Kidney capillary endothelial cell (primary cell): ENCODE data around the gene SLC22A1.
A peak's percentile ranks its signal among the peaks of the same experiment; 100 is the strongest.
"Not testable (repeated sequence)": the region's sequence is repeated elsewhere in the genome, so short reads cannot be mapped to it uniquely, and the experiment has no call there.

Experiments used
- DNase-seq: peaks from one replicate; pipeline ENCODE4 v3.0.0-alpha.2; 2018; ENCODE audit warnings: low spot score

The SLC22A1 gene

DNA sequence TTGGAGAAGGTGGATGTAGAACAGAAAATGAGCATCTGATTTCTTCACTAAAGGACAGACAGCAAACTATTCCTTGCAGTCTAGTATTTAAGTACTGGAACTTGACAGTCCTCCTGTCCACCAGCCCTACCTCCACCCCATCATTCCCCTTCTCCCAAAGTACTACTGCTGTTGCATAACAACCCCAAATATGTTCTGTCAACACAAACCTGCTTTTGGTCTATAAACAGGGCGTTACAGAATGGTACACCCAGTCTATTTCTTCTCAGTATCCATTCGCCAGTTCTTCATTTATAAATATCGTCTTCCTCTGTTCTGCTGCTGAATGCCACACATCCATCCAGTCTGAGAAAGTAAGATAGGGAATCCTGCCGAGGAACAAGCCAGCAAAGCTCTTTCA, 27.7 kb upstream of the SLC22A1 start:
- DNase-seq = no peak

DNA sequence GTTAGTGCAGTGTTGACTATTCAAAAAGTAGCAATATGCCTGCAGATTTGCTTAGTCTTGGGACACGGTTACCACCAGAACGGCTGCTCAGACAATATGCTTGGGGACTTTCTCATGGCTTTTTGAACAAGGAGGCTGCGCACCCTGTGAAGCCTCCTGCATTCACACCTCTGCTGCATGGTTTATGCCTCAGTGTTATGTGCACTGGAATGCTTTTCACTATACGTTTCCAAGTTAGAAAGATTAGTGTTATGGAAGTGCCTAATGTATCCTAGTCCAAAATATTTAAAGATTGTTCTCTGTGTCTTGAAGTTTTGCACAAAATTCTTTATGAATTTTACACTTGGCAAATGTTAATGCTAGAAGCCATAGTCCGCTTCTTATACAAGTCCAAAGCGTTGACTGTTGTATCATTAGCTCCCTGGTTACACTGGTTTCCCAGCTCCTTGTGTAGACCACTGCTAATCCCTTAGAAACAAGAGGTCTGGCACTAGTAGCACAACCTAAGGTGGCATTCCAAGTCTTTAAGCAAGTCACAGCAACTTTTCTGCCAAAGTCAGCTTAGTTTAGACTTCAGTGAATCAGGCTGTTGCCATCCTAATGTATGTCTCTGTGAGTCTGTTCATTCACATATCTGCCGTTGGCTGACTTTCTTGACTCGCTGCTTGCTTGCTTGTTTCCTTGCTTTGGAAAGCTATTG, 26.3 kb upstream of the SLC22A1 start:
- no peak for DNase-seq

DNA sequence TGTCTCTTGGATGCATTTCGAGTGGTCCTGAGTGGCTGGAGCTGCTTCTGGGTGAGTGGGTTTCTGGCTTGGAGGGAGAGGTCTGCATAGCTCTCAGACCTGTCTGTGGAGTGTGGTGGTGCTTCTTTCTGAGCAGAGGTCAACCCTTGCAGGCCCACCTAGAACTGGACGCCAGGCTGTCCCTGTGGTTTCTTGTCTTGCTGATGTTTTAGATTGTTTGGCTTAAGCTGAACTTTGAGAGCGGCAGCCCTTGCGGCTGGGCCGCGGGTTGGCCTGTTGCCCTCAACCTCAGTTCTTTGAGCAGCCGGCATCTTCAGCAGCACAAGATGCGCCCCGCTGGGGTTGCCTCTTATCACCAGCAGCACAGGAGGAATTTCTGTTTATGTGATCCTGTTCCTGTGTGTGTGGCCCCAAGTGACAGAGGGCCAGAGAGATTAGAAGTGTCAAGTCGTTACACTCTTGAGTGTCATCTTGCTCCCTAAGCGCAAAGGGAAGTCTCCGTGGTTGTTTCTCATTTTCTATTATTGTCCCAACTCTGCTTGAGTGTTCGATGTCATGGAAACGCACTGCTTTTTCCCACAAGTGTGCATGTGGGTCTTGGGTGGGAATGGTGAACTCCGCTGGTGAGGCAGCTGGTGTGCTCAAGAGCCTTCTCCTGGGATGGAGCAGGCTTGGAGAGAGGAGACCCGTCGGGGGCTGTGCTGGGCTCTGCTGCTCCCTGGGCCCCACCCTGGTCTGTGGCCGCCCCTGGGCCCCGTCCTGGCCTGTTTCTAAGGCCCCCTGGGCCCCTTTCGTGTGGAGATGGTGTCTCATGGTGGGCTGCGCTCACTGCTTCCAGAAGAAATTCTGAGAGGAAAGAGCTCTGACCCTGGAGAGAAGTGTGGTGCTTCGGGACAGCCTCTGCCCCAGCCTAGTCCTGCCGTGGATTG, 20.1 kb upstream of the SLC22A1 start:
- DNase-seq = no peak

DNA sequence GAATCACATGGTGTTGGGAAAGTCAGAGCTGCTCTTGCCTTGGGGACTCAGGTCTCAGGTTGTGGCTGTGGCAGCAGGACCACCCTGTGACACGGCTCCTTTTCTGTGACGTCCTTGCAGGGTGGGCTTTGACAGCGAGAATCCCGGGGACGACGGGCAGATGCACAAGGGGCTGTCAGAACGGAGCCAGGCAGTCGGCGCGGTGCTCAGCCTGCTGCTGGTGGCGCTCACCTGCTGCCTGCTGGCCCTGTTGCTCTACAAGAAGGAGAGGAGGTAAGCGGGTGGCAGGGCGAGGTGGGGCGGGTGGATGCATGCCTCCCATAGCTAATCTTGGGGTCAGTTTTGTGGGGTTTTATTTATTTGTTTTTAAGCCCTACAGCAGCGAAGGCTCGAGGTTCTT, 19.2 kb upstream of the SLC22A1 start:
- no peak for DNase-seq

DNA sequence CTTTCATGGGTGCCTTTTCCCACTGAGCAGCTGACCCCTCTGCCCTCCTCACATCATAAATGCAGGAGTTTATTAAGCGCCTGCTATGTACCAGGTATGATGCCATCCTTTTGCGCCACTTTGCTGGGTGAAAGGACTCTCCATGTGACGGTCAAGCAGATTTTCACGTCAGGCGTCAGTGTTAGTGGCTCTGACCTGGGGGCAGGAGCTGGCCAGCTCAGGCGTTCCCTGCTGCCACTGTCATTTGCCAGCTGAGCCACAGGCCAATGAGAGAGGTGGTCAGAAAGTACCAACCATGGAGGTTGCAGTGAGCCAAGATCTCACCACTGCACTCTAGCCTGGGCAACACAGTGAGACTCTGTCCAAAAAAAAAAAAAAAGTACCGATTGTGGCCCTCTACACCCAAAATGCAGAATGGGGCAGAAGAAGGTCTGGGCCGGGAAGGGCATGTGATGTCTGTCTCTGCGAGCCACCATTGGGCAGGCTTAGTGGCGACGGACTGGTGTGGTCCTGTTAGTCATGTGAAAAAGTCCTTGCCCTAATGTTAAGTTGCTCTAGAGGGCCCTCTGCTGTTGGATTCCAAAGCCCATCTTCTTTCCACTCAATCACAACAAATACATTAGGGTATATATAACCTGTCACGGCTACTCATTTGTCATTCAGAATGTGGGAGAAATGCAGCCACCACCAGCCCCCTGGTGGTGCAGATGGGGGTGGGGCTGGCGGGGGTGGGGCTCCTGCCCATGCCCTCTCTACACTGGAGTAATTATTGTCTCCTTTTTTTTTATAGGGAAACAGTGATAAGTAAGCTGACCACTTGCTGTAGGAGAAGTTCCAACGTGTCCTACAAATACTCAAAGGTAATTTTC, 18.4 kb upstream of the SLC22A1 start:
- peak; percentile 14 for DNase-seq

DNA sequence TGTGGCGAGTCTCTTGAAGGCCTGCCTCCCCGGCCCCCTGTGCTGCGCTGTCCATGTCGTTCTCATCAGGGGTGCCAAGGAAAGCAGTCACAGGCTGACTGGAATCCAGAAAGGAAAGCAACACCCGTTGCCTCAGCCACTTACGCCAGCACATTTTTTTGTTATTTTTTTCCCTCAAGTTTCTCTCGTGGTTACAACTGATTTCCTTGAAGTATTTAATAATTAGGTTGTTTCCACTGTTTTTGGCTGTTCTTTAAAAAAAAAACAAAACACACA, 17.9 kb upstream of the SLC22A1 start:
- DNase-seq = no peak

DNA sequence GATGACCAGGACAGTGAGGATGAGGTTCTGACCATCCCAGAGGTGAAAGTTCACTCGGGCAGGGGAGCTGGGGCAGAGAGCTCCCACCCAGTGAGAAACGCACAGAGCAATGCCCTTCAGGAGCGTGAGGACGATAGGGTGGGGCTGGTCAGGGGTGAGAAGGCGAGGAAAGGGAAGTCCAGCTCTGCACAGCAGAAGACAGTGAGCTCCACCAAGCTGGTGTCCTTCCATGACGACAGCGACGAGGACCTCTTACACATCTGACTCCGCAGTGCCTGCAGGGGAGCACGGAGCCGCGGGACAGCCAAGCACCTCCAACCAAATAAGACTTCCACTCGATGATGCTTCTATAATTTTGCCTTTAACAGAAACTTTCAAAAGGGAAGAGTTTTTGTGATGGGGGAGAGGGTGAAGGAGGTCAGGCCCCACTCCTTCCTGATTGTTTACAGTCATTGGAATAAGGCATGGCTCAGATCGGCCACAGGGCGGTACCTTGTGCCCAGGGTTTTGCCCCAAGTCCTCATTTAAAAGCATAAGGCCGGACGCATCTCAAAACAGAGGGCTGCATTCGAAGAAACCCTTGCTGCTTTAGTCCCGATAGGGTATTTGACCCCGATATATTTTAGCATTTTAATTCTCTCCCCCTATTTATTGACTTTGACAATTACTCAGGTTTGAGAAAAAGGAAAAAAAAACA, 16.6 kb upstream of the SLC22A1 start:
- no peak for DNase-seq

DNA sequence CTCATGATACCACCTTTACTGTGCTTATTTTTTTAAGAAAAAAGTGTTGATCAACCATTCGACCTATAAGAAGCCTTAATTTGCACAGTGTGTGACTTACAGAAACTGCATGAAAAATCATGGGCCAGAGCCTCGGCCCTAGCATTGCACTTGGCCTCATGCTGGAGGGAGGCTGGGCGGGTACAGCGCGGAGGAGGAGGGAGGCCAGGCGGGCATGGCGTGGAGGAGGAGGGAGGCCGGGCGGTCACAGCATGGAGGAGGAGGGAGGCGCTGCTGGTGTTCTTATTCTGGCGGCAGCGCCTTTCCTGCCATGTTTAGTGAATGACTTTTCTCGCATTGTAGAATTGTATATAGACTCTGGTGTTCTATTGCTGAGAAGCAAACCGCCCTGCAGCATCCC, 15.6 kb upstream of the SLC22A1 start:
- DNase-seq = no peak

DNA sequence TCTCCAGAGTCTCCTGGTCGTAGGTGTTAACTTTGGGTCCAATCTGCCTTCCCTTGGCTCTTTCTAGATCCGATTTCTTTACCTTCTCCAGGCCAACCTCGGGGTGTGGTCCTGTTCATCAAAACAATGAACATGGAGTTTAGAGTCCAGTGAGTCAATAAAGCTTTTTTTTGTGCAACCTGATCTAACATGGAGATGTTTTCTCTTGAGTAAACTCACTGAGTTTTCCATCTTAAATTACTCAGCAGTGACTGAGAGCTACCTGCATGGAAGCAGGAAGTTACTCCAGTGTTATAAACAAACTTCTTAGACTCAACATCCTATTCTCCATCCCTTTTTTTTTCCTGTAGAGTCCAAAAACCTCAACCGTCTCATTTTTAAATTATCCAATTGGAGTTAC, 14.9 kb upstream of the SLC22A1 start:
- DNase-seq = no peak

DNA sequence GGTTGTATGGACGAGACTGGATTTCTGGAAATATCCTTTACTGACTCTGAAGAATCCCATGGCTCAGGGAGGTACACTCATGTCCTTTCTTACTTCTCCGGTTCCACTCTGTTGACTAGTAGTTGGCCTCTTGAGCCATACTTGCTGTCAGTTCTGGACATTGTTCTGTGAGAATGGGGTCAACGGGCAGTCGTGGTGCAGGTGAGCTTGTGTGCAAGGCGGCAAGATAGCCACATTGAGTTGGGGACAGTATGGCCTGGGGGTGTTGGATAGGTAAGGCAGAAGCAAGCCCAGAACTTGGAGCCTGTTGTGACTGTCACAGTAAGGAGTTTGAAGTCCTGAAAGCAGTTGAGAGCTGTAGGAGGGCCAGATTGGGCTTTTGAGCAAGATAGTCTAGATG, 13.5 kb upstream of the SLC22A1 start:
- DNase-seq = no peak

DNA sequence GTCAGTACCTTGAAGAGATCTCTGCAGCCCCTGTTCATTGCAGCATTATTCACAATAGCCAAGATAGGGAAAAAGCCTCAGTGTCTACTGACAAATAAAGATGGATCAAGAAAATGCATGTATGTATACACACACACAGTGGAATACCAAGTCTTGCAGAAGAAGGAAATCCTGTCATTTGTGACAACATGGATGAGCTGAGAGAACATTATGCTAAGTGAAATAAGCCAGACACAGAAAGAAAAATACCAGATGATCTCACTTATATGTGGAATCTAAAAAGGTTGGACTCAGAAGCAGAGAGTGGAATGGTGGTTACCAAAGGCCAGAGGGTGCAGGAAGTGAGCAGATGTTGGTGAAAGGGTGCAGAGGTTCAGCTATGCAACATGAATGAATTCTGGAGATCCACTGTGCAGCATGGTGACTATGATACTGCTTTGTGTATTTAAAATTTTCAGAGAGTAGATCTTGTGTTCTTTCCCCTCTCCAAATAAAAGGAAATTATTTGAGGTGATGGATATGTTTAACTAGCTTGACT, 11.0 kb upstream of the SLC22A1 start:
- no peak for DNase-seq

DNA sequence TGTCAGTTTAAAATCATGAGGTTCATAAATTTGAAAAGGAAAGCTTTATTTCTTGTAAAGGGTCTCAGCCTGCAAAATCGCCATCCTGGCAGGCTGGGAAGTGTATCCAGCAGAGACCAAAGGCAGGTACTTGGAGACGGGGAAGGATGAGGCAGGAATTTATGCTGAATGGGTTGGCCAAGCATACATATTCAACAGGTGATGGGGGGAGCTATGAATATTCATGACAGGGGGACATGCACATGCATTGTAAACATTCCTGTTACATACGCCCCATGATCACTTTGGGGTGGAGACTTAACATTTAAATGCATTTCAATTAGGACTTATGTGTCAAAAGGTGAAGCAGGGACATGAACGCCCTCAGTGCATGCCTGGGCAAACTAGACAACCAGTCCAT, 9.8 kb upstream of the SLC22A1 start:
- no peak for DNase-seq

DNA sequence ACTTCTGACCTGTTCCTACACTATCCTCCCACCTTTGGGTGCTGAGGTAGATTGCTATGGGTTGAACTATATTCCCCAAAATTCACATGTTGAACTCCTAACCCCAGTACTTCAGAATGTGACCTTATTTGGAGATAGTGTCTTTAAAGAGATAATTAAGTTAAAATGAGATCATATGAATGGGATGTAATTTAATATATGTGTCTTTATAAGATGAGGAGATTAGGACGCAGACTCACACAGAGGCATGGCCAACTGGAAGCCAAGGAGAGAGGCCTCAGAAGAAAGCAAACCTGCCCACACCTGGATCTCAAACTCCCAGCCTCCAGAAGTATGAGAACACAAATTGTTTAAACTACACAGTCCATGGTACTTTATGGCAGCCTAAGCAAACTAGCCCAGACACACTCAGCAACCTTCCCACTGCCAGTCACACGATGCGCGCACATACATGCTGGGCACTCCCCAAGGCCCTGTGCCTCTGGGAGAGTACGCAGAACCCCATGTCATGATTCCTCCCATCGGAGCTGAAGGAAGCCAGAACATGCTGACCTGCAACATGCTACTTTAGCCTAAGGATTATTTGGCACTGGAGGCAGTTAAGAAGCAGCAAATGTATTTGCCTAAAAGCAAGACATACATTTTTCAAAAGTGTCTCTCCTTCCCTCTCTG, 8.9 kb upstream of the SLC22A1 start:
- no peak for DNase-seq

DNA sequence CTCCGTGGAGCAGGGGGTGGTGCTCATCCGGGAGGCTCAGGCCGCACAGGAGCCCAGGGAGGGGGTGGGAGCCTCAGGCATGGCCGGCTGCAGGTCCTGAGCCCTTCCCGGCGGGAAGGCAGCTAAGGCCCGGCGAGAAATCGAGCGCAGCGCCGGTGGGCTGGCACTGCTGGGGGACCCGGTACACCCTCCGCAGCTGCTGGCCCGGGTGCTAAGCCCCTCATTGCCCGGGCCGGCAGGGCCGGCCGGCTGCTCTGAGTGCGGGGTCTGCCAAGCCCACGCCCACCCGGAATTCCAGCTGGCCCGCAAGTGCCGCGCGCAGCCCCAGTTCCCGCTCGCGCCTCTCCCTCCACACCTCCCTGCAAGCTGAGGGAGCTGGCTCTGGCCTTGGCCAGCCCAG, 7.1 kb upstream of the SLC22A1 start:
- DNase-seq = not testable (repeated sequence)

DNA sequence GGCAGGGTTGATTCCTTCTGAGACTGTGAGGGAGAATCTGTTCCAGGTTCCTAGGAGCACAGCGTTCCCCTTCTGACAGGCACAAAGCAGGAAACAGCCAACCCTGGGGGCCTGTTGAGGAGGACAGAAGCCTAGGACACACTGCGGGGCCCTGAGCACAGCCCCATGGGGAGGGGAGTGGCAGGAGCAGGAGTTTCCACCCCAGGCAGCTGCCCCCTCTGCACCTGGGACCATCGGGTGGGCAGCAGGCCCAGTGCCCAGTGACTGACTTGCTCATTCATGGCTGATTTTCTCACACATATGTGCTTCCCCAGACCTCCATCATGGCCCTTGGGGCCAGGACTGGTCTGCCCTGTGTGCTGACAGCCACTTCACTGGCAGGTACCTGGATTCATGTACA, 6.2 kb upstream of the SLC22A1 start:
- DNase-seq = no peak

DNA sequence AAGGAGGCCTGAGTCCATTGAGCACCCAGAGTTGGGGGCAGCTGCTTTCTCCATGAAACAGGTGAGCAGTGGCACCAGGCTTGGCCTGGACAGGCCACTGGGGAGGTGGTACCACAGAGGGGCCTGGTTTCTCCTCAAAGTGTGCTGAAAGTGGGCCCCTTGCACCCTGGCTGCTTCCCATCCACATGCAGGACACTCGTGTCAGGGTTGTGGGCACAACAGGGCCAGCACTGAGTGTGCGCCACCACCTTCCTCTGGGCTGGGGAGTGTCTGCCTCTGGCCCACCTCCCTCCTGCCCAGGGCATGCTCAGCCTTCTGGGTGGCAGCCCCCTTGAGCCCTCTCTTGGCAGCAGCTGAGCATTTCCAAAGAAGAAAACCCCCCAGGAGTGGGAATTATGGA, 5.2 kb upstream of the SLC22A1 start:
- no peak for DNase-seq

DNA sequence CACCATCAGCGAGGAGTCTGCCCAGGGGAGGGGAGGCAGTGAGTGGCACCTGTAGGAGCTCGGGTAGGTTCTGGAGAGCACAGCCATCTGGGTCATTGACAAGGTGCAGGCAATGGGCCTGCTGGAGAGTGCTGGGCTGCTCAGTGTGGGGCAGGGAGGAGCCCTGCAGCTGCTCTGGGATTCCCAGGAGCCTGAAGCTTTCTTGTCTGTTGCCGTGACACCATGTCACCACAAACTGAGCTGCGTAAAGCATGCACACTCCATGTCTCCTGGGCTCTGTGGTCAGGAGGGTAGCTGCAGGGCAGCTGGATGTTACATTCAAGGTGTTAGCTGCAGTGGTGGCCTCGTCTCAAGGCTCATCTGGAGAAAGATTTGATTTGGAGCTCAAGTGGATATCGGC, 4.5 kb upstream of the SLC22A1 start:
- DNase-seq = no peak

DNA sequence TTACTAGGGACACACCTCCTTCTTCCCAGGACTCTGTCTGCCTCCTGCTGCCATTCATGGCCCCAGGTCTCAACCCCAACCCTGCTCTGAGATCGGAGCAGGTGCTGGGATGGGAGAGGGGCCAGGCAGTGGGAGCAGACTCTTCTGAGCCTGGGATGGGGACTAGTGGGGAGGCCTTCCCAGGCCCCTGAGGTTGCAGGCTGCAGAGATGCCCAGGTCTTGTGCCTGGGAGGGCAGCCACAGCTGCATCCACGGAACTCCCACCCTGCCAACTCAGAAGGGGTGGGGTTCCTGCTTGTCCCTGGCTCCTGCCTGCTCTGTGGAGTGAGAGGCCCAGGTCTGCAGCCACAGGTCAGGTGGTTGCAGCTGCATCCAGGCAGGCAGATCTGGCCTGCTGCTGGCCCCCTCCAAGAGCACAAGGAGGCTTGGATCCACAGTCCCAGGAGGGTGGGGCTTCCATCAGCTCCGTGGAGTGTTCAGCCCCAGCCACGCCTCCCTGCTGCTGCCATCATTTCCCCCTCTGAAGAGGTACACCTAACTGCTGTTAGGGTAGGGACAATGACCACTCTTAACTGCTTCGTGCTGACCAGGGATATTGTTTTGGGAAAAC, 2.9 kb upstream of the SLC22A1 start:
- DNase-seq = no peak

DNA sequence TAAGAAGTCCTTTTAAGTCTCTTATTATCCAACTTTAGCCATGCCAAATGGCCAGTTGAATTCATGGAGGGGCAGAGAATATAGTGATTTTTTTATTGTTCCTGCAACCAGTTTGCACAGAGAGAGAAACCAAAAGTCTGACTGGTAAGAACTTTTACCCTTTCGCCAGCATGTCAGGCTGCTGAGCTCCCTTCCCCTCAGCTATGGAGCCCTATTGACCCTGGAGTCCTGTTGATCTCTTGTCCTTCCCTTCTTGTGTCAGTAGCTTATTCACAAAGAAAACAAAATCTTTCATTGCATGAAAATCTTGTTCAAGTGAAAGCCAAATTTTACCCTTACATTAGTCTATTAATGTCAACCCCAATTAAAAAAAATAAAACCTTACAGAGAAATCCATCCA, 1.5 kb upstream of the SLC22A1 start:
- no peak for DNase-seq

DNA sequence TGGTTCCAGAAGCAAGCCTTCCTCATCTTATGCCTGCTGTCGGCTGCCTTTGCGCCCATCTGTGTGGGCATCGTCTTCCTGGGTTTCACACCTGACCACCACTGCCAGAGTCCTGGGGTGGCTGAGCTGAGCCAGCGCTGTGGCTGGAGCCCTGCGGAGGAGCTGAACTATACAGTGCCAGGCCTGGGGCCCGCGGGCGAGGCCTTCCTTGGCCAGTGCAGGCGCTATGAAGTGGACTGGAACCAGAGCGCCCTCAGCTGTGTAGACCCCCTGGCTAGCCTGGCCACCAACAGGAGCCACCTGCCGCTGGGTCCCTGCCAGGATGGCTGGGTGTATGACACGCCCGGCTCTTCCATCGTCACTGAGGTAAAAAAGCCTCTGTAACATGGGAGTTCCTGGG, 366 bp downstream of the SLC22A1 start:
- DNase-seq = no peak

DNA sequence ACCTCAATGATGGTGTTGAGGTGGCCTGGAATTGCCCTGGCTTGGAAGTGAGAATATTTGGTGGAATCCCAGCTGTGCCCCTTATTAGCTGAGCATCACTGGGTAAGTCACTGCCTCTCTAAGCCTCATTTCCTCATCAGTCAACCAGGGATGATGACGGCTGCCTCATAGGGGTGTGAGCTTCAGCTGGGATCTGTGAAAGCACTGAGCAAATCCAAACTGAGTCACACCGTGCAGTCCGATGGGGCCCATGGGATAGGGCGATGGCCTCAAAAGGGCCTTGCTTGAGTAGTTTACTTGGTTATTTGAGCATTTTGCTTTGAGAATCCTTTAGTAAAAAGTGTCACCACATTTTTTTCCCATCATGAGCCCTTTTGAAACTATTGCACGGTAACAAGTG, 1.1 kb downstream of the SLC22A1 start:
- no peak for DNase-seq
